ENCODE results near the gene LAMTOR3.
"Not testable (repeated sequence)": the region's sequence is repeated elsewhere in the genome, so short reads cannot be mapped to it uniquely, and the experiment has no call there.

LAMTOR3 gene

GRCh38 chr4:99830051-99830450 lies 64.2 kb downstream of the LAMTOR3 start:
- not testable (repeated sequence) for DNase-seq (ENCODE audit: low read depth in 2 of 2)

- DNase-seq (ENCODE audit: low read depth in 2 of 2): no peak
Observed at GRCh38 chr4:99828477-99828876, 65.8 kb downstream of the LAMTOR3 start.

Measured in stimulated activated CD4-positive, alpha-beta T cell treated with anti-CD3 and anti-CD28 coated beads, Interleukin-15, amount 100 ng/mL, for 48 hours (primary cell).